ENCODE data around the gene CABYR.
A peak's percentile ranks its signal among the peaks of the same experiment; 100 is the strongest.

CABYR gene

GRCh38 chr18:24095976-24096375, 42.9 kb upstream of the CABYR start:
- Mint-ChIP-seq H3K36me3 (ENCODE audit: low read depth) (peaks cover 36% of the 10 kb centered on the region), H3K9me3 (peaks cover 10% of the 10 kb centered on the region), H3K27ac (no peak overlapping the region), H3K4me3 (no peak overlapping the region), H3K4me1 (no peaks in the 10 kb centered on the region), H3K27me3 (ENCODE audit: low read depth) (no peaks in the 10 kb centered on the region)
- no peak for TF ChIP-seq CTCF (IDR thresholded peaks at IDR 0.05; ENCODE audit: unreplicated experiment in 3 of 3)

DNA sequence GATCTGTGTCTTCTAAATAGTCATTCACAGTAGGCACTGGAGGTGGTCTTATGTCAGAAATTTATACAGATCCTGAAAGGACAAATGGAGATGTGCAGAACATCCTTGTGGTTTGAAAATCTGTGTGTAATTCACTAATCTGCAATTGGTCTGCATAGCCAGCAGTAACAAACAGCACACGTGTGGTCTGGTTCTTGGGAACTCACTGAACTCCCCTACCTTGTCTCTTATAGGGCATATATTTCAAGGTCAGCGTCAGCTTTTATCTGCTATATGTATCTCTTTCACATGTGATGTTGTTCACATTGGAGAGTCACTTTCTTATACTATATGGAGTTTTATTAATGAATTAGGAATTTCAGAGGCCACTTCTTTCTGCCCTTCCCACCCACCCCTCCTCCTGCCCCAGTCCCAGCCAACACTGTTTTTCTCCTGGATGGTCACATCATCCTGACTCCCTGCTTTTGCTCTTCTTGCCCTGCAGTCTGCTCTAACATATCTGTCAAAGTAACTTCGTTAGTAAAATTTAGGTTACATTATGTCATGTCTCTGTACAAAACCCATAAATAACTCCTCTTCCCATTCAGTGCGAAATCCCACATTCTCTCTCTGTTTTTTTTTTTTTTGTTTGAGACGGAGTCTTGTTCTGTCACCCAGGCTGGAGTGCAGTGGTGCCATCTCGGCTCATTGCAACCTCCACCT, 35.4 kb upstream of the CABYR start:
- no peaks in the 10 kb centered on the region for H3K27me3 Mint-ChIP-seq (ENCODE audit: low read depth)
- H3K4me1 Mint-ChIP-seq, result peaks cover 4% of the 10 kb centered on the region
- TF ChIP-seq CTCF (IDR thresholded peaks at IDR 0.05; ENCODE audit: unreplicated experiment in 3 of 3), result no peak
- no peak overlapping the region for H3K4me3 Mint-ChIP-seq
- peaks cover 20% of the 10 kb centered on the region for H3K36me3 Mint-ChIP-seq (ENCODE audit: low read depth)
- no peak overlapping the region for H3K27ac Mint-ChIP-seq
- no peaks in the 10 kb centered on the region for H3K9me3 Mint-ChIP-seq

DNA sequence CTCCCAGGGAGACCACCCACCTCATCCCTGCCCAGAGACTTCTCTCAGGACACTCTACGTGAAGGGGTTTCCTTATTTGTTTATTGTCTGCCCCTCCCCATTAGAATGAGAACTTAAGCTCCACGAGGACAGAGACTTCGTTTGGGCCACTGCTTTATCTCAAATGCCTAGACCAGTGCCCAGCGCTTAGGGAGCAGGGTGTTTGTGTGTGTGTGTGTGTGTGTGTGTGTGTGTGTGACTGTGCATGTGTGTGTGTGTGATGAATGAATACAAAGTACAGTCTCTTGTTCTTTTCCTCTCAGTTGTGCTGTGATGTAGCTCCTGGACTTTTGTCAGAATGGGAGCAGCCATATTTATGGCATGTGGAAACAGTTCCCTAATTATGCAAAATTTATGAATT, 34.4 kb upstream of the CABYR start:
- TF ChIP-seq CTCF (IDR thresholded peaks at IDR 0.05; ENCODE audit: unreplicated experiment in 3 of 3), result no peak
- peak overlapping the region in 1 of 3 experiments; percentile 15 for H3K27ac Mint-ChIP-seq
- H3K36me3 Mint-ChIP-seq (ENCODE audit: low read depth), result peaks cover 13% of the 10 kb centered on the region
- H3K4me1 Mint-ChIP-seq, result peaks cover 4% of the 10 kb centered on the region
- H3K4me3 Mint-ChIP-seq, result no peak overlapping the region
- H3K27me3 Mint-ChIP-seq (ENCODE audit: low read depth), result no peaks in the 10 kb centered on the region
- H3K9me3 Mint-ChIP-seq, result no peaks in the 10 kb centered on the region

- Mint-ChIP-seq H3K36me3 (ENCODE audit: low read depth) (no peaks in the 10 kb centered on the region), H3K4me1 (peaks cover 4% of the 10 kb centered on the region), H3K27me3 (ENCODE audit: low read depth) (no peaks in the 10 kb centered on the region), H3K4me3 (no peak overlapping the region), H3K9me3 (no peaks in the 10 kb centered on the region), H3K27ac (no peak overlapping the region)
- no peak for TF ChIP-seq CTCF (IDR thresholded peaks at IDR 0.05; ENCODE audit: unreplicated experiment in 3 of 3)
Measured at GRCh38 chr18:24108641-24109040, 30.2 kb upstream of the CABYR start.

GRCh38 chr18:24111936-24112335, 26.9 kb upstream of the CABYR start:
- Mint-ChIP-seq H3K4me1 (no peaks in the 10 kb centered on the region), H3K9me3 (no peaks in the 10 kb centered on the region), H3K4me3 (no peak overlapping the region), H3K27me3 (ENCODE audit: low read depth) (no peaks in the 10 kb centered on the region), H3K27ac (no peak overlapping the region), H3K36me3 (ENCODE audit: low read depth) (no peaks in the 10 kb centered on the region)
- no peak for TF ChIP-seq CTCF (IDR thresholded peaks at IDR 0.05; ENCODE audit: unreplicated experiment in 3 of 3)

DNA sequence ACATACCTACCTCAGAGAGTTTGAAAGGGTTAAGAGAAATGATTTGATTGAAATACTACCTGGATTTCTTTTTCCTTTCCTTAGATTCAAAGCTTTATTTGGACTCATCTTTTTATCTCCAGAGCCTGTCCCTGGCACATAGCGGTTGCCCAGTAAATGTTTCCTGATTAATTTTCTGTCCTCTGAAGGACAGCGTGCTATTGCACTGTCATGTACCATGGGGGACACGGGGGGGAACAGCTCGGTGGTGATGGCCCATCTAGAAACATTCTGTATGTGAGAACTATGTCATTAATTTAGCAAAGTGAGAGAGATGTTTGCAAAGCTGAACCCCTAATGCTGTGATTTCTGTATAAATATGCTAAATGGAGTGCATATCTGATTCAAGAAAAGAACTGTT, 26.4 kb upstream of the CABYR start:
- Mint-ChIP-seq H3K27ac (no peak overlapping the region), H3K27me3 (ENCODE audit: low read depth) (no peaks in the 10 kb centered on the region), H3K36me3 (ENCODE audit: low read depth) (no peaks in the 10 kb centered on the region), H3K9me3 (no peaks in the 10 kb centered on the region), H3K4me1 (no peaks in the 10 kb centered on the region), H3K4me3 (no peak overlapping the region)
- TF ChIP-seq CTCF (IDR thresholded peaks at IDR 0.05; ENCODE audit: unreplicated experiment in 3 of 3), result no peak
